ENCODE measurements around the gene BRSK1. TPM values are rescaled to one million over a fixed set of nuclear protein-coding genes. Genes with fewer than 3 reads are reported as not detected.

BRSK1 gene
- total RNA-seq, 1 donor, result 5.2 TPM

GRCh38 chr19:55265723-55266386, 17.9 kb upstream of the BRSK1 start:
- DNase-seq (ENCODE audit: low read depth), result no peak
- no peak overlapping the region for H3K4me3 ChIP-seq (ENCODE audit: low read depth, low read length)
- TF ChIP-seq CTCF (IDR thresholded peaks at IDR 0.05; ENCODE audit: insufficient read depth, low read length), result no peak

- H3K4me3 ChIP-seq (ENCODE audit: low read depth, low read length), result no peak overlapping the region
- DNase-seq (ENCODE audit: low read depth), result no peak
- TF ChIP-seq CTCF (IDR thresholded peaks at IDR 0.05; ENCODE audit: insufficient read depth, low read length), result no peak
Measured at GRCh38 chr19:55266404-55266803, 17.4 kb upstream of the BRSK1 start.

GRCh38 chr19:55266840-55267239, 17.0 kb upstream of the BRSK1 start:
- TF ChIP-seq CTCF (IDR thresholded peaks at IDR 0.05; ENCODE audit: insufficient read depth, low read length), result no peak
- H3K4me3 ChIP-seq (ENCODE audit: low read depth, low read length), result no peak overlapping the region
- no peak for DNase-seq (ENCODE audit: low read depth)

- no peak for TF ChIP-seq CTCF (IDR thresholded peaks at IDR 0.05; ENCODE audit: insufficient read depth, low read length)
- no peak overlapping the region for H3K4me3 ChIP-seq (ENCODE audit: low read depth, low read length)
- no peak for DNase-seq (ENCODE audit: low read depth)
Measured at GRCh38 chr19:55269299-55269698, 14.5 kb upstream of the BRSK1 start.

DNA sequence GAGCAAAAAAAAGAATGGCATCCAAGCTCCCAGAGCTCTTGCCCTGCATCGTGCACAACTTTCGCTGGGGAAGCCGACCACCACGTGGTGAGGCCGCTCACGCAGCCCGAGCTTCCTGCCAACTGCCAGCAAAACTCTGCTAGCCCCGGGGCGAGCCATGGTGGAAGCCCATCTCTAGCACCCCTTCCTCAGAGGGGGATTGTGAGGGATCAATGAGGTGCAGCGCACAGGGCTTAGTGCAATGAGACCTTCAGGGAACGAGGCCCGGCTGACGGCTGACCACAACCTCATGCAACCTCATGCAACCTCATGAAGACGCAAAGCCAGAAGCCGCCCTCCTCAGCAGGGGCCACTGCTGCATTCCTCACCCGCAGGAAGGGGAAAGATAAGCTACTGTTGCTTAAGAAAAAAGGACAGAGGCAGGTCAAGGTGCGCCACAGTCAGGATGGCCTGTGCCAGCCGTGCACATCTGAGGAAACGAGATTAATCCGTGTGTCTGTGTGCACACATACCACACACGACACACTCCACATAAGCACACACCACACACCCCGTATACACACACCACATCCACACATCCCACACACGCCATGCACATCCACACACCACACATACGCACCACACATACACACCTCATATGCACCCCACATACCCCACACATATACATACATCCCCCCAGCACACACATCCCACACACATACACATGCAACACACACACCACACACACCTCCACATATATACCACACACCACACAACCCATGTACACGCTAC, 13.4 kb upstream of the BRSK1 start:
- DNase-seq (ENCODE audit: low read depth), result no peak
- no peak overlapping the region for H3K4me3 ChIP-seq (ENCODE audit: low read depth, low read length)
- no peak for TF ChIP-seq CTCF (IDR thresholded peaks at IDR 0.05; ENCODE audit: insufficient read depth, low read length)

DNA sequence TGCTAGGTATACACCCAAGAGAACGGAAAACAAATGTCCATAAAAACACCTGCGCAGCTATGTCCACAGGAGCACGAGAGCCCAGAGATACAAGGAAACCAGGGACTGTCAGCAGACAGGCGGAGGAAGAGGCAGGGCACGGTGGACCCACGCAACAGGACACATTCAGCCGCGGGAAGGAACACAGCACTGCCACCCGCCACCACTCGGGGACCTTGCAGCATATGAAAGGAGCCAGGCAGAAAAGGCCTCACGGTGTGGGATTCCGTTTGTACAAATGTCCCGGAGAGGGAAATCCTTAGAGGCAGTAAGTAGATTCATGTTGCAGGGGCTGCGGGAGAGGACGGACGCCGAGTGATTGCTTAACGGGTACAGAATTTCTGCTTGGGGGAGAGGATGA, 11.7 kb upstream of the BRSK1 start:
- no peak for DNase-seq (ENCODE audit: low read depth)
- H3K4me3 ChIP-seq (ENCODE audit: low read depth, low read length), result no peak overlapping the region
- no peak for TF ChIP-seq CTCF (IDR thresholded peaks at IDR 0.05; ENCODE audit: insufficient read depth, low read length)
